NT2/D1 (cell line): ENCODE data around the gene CDKN2D.

Source experiments
- DNase-seq: peaks from one replicate; pipeline ENCODE4 v3.0.0-alpha.2; 2011; ENCODE audit warnings: low read depth, low spot score
- H3K27me3 ChIP-seq: 2 replicates; pipeline ENCODE4 v1.6.0; 2011; ENCODE audit warnings: mild to moderate bottlenecking; ENCODE audit not compliant: insufficient read length, insufficient read depth
- H3K36me3 ChIP-seq: 2 replicates; pipeline ENCODE4 v1.6.1; 2011; ENCODE audit warnings: mild to moderate bottlenecking, low read length, mixed read lengths; ENCODE audit not compliant: insufficient read depth, insufficient read length
- H3K4me1 ChIP-seq: 2 replicates; pipeline ENCODE4 v1.5.1; 2011; ENCODE audit not compliant: insufficient read depth, insufficient read length
- H3K4me3 ChIP-seq: 2 replicates; pipeline ENCODE4 v1.5.1; 2011; ENCODE audit warnings: low read depth; ENCODE audit not compliant: insufficient read length
- H3K9ac ChIP-seq: 2 replicates; pipeline ENCODE4 v1.6.0; 2011; ENCODE audit warnings: low read depth; ENCODE audit not compliant: insufficient read length
- H3K9me3 ChIP-seq: 2 replicates; pipeline ENCODE4 v1.5.1; 2011; ENCODE audit warnings: mild to moderate bottlenecking, low read length; ENCODE audit not compliant: insufficient read depth
- SUZ12 ChIP-seq: IDR thresholded peaks from 2 replicates; pipeline ENCODE4 v1.6.1; 2011; ENCODE audit not compliant: insufficient read length, insufficient read depth; ENCODE audit errors: extremely low read depth
- YY1 ChIP-seq: IDR thresholded peaks from 2 replicates; pipeline ENCODE4 v1.6.1; 2011; ENCODE audit not compliant: insufficient read length, insufficient read depth
- ZNF274 ChIP-seq: IDR thresholded peaks from 2 replicates; pipeline ENCODE4 v1.6.1; 2011; ENCODE audit warnings: mild to moderate bottlenecking, low read depth, low read length

CDKN2D gene

DNA sequence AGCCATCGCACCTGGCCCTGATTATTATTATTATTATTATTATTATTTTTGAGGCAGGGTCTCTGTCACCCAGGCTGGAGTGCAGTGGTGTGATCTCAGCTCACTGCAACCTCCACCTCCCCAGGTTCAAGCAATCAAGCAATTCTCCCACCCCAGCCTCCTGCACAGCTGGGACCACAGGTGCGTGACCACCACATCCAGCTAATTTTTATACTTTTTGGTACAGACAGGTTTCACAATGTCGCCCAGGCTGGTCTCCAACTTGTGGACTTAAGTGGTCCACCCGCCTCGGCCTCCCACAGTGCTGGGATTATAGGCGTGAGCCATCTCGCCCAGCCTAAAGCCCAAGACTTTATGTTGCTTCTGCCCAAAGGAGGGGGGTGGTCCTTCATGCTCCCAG lies 24.4 kb upstream of the CDKN2D start:
- no peaks in the 10 kb centered on the region for H3K36me3 ChIP-seq
- peaks cover 6% of the 10 kb centered on the region for H3K4me1 ChIP-seq
- H3K4me3 ChIP-seq, result no peak overlapping the region
- no peak overlapping the region for H3K9ac ChIP-seq
- TF ChIP-seq YY1 (no peak), ZNF274 (no peak), SUZ12 (no peak)
- no peaks in the 10 kb centered on the region for H3K9me3 ChIP-seq
- no peaks in the 10 kb centered on the region for H3K27me3 ChIP-seq
- DNase-seq, result no peak

DNA sequence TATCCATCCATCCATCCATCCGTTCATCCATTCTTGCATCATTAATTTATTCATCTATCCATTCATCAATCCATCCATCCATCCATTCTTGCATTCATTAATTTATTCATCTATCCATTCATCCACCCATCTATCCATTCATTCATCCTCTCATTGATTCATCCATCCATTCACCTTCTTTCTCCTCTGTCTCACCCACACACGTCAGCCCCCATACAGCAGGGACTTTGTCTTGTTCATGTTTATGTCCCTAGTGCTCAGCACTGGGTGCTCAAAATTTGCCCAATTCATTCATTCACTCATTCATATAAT lies 19.0 kb upstream of the CDKN2D start:
- TF ChIP-seq YY1, result no peak
- no peak for TF ChIP-seq SUZ12
- no peak for TF ChIP-seq ZNF274
- Histone ChIP-seq H3K36me3 (no peaks in the 10 kb centered on the region), H3K27me3 (no peaks in the 10 kb centered on the region), H3K4me3 (no peak overlapping the region), H3K4me1 (peaks cover 4% of the 10 kb centered on the region), H3K9me3 (no peaks in the 10 kb centered on the region), H3K9ac (no peak overlapping the region)
- no peak for DNase-seq

DNA sequence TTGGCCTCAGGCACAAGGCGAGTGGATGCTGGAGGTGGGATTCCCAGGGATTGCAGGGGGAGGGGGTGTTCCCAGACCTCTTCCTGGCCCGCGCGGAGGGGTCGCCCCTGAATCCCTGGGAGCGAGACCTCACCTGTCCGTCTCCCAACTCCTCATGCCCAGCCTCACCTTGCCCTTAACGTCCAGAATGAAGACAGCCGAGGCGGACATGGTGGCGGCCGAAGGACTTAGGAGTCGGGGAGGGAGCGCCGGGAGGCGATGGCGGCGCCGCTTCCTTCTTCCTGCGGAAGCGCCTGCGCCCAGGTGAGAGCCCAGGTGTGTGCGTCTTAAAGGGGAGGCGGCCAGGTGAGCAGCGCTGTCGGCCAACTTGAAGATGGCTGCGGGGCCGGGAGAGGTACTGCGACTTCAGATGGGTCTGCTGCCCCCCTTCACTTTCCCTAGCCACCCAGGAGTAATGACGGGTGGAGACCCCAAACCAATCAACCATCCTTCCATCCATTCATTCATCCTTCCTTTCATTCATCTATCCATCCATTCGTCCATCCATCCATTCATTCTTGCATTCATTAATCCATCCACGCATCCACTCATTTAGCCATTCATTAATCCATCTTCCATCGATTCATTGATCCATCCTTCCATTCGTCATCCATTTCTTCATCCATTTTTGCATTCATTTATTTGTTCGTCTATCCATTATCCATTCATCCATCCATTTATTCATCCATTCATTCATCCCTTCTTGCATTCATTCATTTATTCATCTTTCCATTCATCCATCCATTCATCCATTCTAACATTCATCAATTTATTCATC lies 18.5 kb upstream of the CDKN2D start, which contains the start of gene AP1M2:
TSS of gene AP1M2 (minus strand) at position 291 of the 817 bp plus-strand sequence. CDS start at position 210, 81 bp downstream.
- no peak for DNase-seq
- Histone ChIP-seq H3K4me3 (no peak within 1 kb of the TSS), H3K9ac (no peak within 1 kb of the TSS), H3K36me3 (no peaks in the 10 kb centered on the region), H3K4me1 (peaks cover 4% of the 10 kb centered on the region), H3K27me3 (no peaks in the 10 kb centered on the region), H3K9me3 (no peaks in the 10 kb centered on the region)
- TF ChIP-seq ZNF274 (no peak), YY1 (no peak), SUZ12 (no peak)

DNA sequence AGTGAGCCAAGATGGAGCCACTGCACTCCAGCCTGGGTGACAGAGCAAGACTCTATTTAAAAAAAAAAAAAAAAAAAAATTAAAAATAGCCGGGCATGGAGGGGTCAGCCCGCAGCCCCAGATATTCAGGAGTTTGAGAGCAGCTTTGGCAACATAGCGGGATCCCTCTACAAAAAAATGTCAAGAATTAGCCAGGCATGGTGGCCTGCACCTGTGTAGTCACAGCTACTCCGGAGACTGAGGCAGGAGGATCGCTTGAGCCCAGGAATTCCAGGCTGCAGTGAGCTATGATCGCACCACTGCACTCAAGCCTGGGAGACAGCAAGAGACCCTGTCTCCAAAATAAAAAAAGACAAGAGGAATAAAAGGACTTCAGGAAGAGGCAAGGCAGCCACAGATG lies 17.6 kb upstream of the CDKN2D start:
- Histone ChIP-seq H3K36me3 (no peaks in the 10 kb centered on the region), H3K4me1 (peaks cover 4% of the 10 kb centered on the region), H3K9me3 (no peaks in the 10 kb centered on the region), H3K4me3 (no peak overlapping the region), H3K27me3 (no peaks in the 10 kb centered on the region), H3K9ac (no peak overlapping the region)
- DNase-seq, result no peak
- TF ChIP-seq ZNF274, result no peak
- no peak for TF ChIP-seq YY1
- TF ChIP-seq SUZ12, result no peak

DNA sequence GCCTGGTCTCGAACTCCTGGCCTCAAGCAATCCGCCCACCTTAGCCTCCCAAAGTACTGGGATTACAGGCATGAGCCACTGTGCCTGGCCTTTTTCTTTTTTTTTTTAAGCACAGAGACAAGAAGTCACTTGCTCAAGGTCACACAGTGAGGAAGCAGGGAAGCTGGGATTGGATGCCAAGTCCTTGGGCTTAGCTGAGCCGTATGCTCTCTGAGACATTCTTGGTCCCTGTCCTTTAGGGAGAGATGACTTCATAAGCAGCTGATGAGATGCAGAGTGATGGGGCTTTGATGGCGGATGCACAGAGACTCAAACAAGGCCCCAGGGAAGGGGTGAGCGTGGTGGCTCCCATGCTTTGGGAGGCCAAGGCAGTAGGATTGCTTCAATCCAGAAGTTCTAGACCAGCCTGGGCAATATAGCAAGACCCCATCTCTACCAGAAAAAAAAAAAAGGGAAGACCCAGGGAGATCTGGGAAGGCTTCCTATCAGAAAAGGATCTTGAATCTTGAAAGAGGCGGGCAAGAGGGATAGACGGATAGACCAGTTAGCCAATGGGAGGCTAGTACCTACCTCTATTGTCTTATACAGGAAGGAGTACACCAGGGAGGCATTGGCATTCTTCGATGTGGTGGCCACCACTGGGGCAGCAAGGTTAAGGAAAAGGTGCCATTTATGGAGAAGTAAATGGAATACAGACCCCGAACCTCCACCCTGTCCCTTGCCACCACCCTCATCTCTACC lies 14.4 kb upstream of the CDKN2D start:
- Histone ChIP-seq H3K4me1 (peaks cover 8% of the 10 kb centered on the region), H3K4me3 (no peak overlapping the region), H3K9me3 (no peaks in the 10 kb centered on the region), H3K9ac (no peak overlapping the region), H3K27me3 (no peaks in the 10 kb centered on the region), H3K36me3 (no peaks in the 10 kb centered on the region)
- TF ChIP-seq SUZ12 (no peak), YY1 (no peak), ZNF274 (no peak)
- no peak for DNase-seq

DNA sequence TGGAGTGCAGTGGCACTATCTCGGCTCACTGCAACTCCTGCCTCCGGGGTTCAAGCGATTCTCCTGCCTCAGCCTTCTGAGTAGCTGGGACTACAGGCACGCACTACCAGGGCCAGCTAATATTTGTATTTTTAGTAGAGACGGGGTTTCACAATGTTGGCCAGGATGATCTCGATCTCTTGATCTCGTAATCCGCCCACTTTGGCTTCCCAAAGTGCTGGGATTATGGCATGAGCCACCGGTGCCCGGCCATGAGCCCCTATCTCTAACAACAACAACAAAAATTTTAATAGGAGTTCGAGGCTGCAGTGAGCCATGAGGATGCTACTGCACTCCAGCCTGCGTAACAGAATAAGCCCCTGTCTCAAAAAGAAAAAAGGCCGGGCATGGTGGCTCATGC lies 13.3 kb upstream of the CDKN2D start:
- Histone ChIP-seq H3K36me3 (no peaks in the 10 kb centered on the region), H3K4me3 (no peak overlapping the region), H3K27me3 (no peaks in the 10 kb centered on the region), H3K9ac (no peak overlapping the region), H3K9me3 (no peaks in the 10 kb centered on the region), H3K4me1 (peaks cover 11% of the 10 kb centered on the region)
- no peak for DNase-seq
- TF ChIP-seq YY1 (no peak), ZNF274 (no peak), SUZ12 (no peak)

DNA sequence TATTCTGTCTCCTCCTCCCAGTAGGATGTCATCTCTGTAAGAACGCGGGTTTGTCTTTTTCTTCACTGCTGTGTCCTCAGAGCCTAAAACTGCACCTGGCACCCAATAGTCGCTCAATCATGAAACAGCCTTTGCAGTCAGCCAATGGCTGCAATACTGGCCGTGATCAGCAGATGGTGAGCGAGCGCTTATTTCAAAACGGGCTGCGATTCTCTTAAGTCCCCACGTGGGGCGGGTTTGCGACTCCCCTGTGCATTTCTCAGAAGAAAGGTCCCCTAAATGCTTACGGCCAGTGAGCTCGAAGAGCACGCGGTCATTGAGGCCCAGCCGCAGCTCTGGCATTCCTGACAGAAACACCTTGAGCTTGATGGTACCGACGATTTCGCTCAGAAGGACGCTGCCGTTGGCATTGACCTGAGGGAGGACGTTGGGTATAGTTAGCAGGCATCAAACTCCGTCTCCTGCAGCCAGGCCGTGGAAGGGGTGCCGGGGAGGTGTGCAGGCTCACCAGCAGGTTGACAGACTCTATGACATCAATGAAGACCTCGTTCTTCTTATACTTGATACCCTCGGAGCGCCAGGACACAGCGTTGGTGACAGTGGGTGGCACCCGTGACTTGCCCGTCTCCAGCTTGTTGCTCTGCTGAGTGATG lies 12.3 kb upstream of the CDKN2D start:
- no peak overlapping the region for H3K9ac ChIP-seq
- H3K27me3 ChIP-seq, result no peaks in the 10 kb centered on the region
- no peak overlapping the region for H3K4me3 ChIP-seq
- peak; percentile 97 for DNase-seq
- no peaks in the 10 kb centered on the region for H3K9me3 ChIP-seq
- H3K4me1 ChIP-seq, result peaks cover 11% of the 10 kb centered on the region
- TF ChIP-seq ZNF274, result no peak
- H3K36me3 ChIP-seq, result no peaks in the 10 kb centered on the region
